PC-9 (cell line): ENCODE data around the gene HSPBAP1.

Experiments
- EZH2 ChIP-seq: fragments of 200-600 bp; sonication (generic); IDR thresholded peaks from 2 replicates; pipeline ENCODE4 v1.8.0; 2017; ENCODE audit warnings: antibody characterized with exemption, low read depth
- TF ChIP-seq, protein P1 (sequence below): fragments of 200-600 bp; sonication (generic); conservative IDR thresholded peaks from 2 replicates; pipeline ENCODE4 v1.6.1; 2017; ENCODE audit warnings: mixed run types, antibody characterized with exemption, mild to moderate bottlenecking, moderate library complexity

DNA sequence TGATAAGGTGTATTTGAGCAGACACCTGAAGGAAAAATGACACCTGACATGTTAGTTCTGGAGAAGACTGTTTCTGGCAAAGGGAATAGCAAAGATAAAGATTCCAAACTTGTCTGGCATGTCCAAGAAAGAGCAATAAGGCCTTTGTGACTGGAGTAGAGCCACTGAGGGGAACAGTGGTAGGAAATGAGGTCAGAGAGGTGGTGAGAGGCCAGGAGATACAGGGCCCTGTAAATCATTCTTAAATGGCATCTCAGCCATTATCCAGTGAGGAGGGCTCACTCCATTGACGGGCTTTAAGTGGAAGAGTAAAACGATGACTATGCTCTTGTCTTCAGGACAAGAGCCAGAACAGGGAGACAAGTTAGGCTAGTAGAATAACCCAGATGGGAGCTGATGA, 5.7 kb upstream of the HSPBAP1 start:
- TF ChIP-seq, protein P1, sequence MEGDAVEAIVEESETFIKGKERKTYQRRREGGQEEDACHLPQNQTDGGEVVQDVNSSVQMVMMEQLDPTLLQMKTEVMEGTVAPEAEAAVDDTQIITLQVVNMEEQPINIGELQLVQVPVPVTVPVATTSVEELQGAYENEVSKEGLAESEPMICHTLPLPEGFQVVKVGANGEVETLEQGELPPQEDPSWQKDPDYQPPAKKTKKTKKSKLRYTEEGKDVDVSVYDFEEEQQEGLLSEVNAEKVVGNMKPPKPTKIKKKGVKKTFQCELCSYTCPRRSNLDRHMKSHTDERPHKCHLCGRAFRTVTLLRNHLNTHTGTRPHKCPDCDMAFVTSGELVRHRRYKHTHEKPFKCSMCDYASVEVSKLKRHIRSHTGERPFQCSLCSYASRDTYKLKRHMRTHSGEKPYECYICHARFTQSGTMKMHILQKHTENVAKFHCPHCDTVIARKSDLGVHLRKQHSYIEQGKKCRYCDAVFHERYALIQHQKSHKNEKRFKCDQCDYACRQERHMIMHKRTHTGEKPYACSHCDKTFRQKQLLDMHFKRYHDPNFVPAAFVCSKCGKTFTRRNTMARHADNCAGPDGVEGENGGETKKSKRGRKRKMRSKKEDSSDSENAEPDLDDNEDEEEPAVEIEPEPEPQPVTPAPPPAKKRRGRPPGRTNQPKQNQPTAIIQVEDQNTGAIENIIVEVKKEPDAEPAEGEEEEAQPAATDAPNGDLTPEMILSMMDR: no peak
- TF ChIP-seq EZH2: no peak
